ENCODE data around the gene MAGEA11. TPM values are rescaled to one million over a fixed set of nuclear protein-coding genes. Genes with fewer than 3 reads are reported as not detected.

Gene MAGEA11
- total and polyA plus RNA-seq, 2 experiments from 2014 or later: not detected

- peaks cover 4% of the 10 kb centered on the region for H3K27me3 Mint-ChIP-seq (ENCODE audit: insufficient read depth, low read depth, poor library complexity)
- Histone ChIP-seq H3K79me2 (replicated peaks; ENCODE audit: insufficient read depth) (no peaks in the 10 kb centered on the region), H3F3A (replicated peaks; ENCODE audit: low read depth) (no peaks in the 10 kb centered on the region), H3K27me3 (ENCODE audit: insufficient read depth) (no peaks in the 10 kb centered on the region), H3K4me3 (0 out of 2 replicates have a peak overlapping the region, but pooled peaks have one; percentile 8), H3K4me2 (peak overlapping the region; percentile 63), H3K36me3 (ENCODE audit: insufficient read depth) (no peaks in the 10 kb centered on the region), H3K9me2 (ENCODE audit: insufficient read depth) (no peaks in the 10 kb centered on the region), H3K4me1 (ENCODE audit: insufficient read depth) (peaks cover 29% of the 10 kb centered on the region), H3K27ac (ENCODE audit: low read depth) (peak overlapping the region; percentile 82), H4K20me1 (replicated peaks; ENCODE audit: insufficient read depth) (no peaks in the 10 kb centered on the region), H2AFZ (no peak overlapping the region)
- peaks cover 2% of the 10 kb centered on the region; the same call in 1 of the 3 replicates for H3K9me3 Mint-ChIP-seq
- DNase-seq (ENCODE audit: low spot score) (peak; percentile 17), ATAC-seq (peak; percentile 27; the same call in 2 of the 3 replicates)
- H3K27ac Mint-ChIP-seq: peak overlapping the region; percentile 56; the same call in 1 of the 2 replicates
- H3K36me3 Mint-ChIP-seq (ENCODE audit: low read depth): no peaks in the 10 kb centered on the region
- TF ChIP-seq EZH2 (IDR thresholded peaks at IDR 0.05; ENCODE audit: low read depth, unreplicated experiment) (no peak), JUNB (IDR thresholded peaks at IDR 0.05; ENCODE audit: unreplicated experiment) (no peak), EZH2phosphoT487 (IDR thresholded peaks at IDR 0.05; ENCODE audit: unreplicated experiment) (no peak), NANOG (IDR thresholded peaks at IDR 0.05; ENCODE audit: borderline replicate concordance) (no peak), CREB1 (CRISPR knock-in tag; IDR thresholded peaks at IDR 0.05; ENCODE audit: low read depth) (no peak), ZNF331 (CRISPR knock-in tag; IDR thresholded peaks at IDR 0.05; ENCODE audit: low read depth) (no peak), CTCF (conservative IDR thresholded peaks at IDR 0.05; ENCODE audit: low read depth in 2 of 2) (no peak), ZNF114 (CRISPR knock-in tag; IDR thresholded peaks at IDR 0.05) (no peak), POLR2AphosphoS5 (IDR thresholded peaks at IDR 0.05; ENCODE audit: low read depth) (no peak), STAT1 (IDR thresholded peaks at IDR 0.05; ENCODE audit: unreplicated experiment) (no peak)
- TF ChIP-seq, protein P1, sequence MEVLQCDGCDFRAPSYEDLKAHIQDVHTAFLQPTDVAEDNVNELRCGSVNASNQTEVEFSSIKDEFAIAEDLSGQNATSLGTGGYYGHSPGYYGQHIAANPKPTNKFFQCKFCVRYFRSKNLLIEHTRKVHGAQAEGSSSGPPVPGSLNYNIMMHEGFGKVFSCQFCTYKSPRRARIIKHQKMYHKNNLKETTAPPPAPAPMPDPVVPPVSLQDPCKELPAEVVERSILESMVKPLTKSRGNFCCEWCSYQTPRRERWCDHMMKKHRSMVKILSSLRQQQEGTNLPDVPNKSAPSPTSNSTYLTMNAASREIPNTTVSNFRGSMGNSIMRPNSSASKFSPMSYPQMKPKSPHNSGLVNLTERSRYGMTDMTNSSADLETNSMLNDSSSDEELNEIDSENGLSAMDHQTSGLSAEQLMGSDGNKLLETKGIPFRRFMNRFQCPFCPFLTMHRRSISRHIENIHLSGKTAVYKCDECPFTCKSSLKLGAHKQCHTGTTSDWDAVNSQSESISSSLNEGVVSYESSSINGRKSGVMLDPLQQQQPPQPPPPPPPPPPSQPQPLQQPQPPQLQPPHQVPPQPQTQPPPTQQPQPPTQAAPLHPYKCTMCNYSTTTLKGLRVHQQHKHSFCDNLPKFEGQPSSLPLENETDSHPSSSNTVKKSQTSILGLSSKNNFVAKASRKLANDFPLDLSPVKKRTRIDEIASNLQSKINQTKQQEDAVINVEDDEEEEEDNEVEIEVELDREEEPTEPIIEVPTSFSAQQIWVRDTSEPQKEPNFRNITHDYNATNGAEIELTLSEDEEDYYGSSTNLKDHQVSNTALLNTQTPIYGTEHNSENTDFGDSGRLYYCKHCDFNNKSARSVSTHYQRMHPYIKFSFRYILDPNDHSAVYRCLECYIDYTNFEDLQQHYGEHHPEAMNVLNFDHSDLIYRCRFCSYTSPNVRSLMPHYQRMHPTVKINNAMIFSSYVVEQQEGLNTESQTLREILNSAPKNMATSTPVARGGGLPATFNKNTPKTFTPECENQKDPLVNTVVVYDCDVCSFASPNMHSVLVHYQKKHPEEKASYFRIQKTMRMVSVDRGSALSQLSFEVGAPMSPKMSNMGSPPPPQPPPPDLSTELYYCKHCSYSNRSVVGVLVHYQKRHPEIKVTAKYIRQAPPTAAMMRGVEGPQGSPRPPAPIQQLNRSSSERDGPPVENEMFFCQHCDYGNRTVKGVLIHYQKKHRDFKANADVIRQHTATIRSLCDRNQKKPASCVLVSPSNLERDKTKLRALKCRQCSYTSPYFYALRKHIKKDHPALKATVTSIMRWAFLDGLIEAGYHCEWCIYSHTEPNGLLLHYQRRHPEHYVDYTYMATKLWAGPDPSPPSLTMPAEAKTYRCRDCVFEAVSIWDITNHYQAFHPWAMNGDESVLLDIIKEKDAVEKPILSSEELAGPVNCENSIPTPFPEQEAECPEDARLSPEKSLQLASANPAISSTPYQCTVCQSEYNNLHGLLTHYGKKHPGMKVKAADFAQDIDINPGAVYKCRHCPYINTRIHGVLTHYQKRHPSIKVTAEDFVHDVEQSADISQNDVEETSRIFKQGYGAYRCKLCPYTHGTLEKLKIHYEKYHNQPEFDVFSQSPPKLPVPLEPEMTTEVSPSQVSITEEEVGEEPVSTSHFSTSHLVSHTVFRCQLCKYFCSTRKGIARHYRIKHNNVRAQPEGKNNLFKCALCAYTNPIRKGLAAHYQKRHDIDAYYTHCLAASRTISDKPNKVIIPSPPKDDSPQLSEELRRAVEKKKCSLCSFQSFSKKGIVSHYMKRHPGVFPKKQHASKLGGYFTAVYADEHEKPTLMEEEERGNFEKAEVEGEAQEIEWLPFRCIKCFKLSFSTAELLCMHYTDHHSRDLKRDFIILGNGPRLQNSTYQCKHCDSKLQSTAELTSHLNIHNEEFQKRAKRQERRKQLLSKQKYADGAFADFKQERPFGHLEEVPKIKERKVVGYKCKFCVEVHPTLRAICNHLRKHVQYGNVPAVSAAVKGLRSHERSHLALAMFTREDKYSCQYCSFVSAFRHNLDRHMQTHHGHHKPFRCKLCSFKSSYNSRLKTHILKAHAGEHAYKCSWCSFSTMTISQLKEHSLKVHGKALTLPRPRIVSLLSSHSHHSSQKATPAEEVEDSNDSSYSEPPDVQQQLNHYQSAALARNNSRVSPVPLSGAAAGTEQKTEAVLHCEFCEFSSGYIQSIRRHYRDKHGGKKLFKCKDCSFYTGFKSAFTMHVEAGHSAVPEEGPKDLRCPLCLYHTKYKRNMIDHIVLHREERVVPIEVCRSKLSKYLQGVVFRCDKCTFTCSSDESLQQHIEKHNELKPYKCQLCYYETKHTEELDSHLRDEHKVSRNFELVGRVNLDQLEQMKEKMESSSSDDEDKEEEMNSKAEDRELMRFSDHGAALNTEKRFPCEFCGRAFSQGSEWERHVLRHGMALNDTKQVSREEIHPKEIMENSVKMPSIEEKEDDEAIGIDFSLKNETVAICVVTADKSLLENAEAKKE (CRISPR knock-in tag; IDR thresholded peaks at IDR 0.05): no peak
- TF ChIP-seq, protein P2, sequence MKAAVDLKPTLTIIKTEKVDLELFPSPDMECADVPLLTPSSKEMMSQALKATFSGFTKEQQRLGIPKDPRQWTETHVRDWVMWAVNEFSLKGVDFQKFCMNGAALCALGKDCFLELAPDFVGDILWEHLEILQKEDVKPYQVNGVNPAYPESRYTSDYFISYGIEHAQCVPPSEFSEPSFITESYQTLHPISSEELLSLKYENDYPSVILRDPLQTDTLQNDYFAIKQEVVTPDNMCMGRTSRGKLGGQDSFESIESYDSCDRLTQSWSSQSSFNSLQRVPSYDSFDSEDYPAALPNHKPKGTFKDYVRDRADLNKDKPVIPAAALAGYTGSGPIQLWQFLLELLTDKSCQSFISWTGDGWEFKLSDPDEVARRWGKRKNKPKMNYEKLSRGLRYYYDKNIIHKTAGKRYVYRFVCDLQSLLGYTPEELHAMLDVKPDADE (IDR thresholded peaks at IDR 0.05): no peak
- TF ChIP-seq, protein P3, sequence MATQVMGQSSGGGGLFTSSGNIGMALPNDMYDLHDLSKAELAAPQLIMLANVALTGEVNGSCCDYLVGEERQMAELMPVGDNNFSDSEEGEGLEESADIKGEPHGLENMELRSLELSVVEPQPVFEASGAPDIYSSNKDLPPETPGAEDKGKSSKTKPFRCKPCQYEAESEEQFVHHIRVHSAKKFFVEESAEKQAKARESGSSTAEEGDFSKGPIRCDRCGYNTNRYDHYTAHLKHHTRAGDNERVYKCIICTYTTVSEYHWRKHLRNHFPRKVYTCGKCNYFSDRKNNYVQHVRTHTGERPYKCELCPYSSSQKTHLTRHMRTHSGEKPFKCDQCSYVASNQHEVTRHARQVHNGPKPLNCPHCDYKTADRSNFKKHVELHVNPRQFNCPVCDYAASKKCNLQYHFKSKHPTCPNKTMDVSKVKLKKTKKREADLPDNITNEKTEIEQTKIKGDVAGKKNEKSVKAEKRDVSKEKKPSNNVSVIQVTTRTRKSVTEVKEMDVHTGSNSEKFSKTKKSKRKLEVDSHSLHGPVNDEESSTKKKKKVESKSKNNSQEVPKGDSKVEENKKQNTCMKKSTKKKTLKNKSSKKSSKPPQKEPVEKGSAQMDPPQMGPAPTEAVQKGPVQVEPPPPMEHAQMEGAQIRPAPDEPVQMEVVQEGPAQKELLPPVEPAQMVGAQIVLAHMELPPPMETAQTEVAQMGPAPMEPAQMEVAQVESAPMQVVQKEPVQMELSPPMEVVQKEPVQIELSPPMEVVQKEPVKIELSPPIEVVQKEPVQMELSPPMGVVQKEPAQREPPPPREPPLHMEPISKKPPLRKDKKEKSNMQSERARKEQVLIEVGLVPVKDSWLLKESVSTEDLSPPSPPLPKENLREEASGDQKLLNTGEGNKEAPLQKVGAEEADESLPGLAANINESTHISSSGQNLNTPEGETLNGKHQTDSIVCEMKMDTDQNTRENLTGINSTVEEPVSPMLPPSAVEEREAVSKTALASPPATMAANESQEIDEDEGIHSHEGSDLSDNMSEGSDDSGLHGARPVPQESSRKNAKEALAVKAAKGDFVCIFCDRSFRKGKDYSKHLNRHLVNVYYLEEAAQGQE (IDR thresholded peaks at IDR 0.05; ENCODE audit: unreplicated experiment): no peak
- no peak overlapping the region for H3K4me3 Mint-ChIP-seq
- H3K4me1 Mint-ChIP-seq: peaks cover 28% of the 10 kb centered on the region
Measured at GRCh38 chrX:149682956-149683947, 28.6 kb upstream of the MAGEA11 start.

All from GM23338 (cell line).